Stimulated activated CD8-positive, alpha-beta memory T cell treated with anti-CD3 and anti-CD28 coated beads, Interleukin-12 subunit alpha, Interleukin-12 subunit beta, amount 100 ng/mL, for 1 hour (primary cell): Measurements from ENCODE around the gene FMO4.
"Not testable (repeated sequence)": the region's sequence is repeated elsewhere in the genome, so short reads cannot be mapped to it uniquely, and the experiment has no call there.

Experiments used
- DNase-seq: peaks from one replicate; pipeline ENCODE4 v3.0.0-alpha.2; 2020; ENCODE audit warnings: low read depth

Gene FMO4

GRCh38 chr1:171334024-171334640 is 20.1 kb downstream of the FMO4 start:
- no peak for DNase-seq

- no peak for DNase-seq
These were observed 22.0 kb downstream of the FMO4 start for GRCh38 chr1:171335964-171336363.

- DNase-seq = not testable (repeated sequence)
These were observed 25.4 kb downstream of the FMO4 start for GRCh38 chr1:171339345-171339744.

GRCh38 chr1:171343727-171344472 is 29.9 kb downstream of the FMO4 start:
- DNase-seq = no peak

- no peak for DNase-seq
These were observed 30.5 kb downstream of the FMO4 start for GRCh38 chr1:171344473-171344820.

- no peak for DNase-seq
These were observed 31.6 kb downstream of the FMO4 start for GRCh38 chr1:171345536-171345935.

- DNase-seq = no peak
These were observed 32.9 kb downstream of the FMO4 start for GRCh38 chr1:171346881-171347280.

GRCh38 chr1:171350594-171350993 is 36.6 kb downstream of the FMO4 start:
- no peak for DNase-seq

- no peak for DNase-seq
These were observed 38.0 kb downstream of the FMO4 start for GRCh38 chr1:171351961-171352360.

- DNase-seq = no peak
These were observed 38.6 kb downstream of the FMO4 start for GRCh38 chr1:171352554-171352953.

- no peak for DNase-seq
These were observed 41.7 kb downstream of the FMO4 start for GRCh38 chr1:171355727-171356126.

- no peak for DNase-seq
These were observed 43.2 kb downstream of the FMO4 start for GRCh38 chr1:171357179-171357578.

GRCh38 chr1:171359355-171359648 is 45.3 kb downstream of the FMO4 start:
- not testable (repeated sequence) for DNase-seq

- DNase-seq = not testable (repeated sequence)
These were observed 45.9 kb downstream of the FMO4 start for GRCh38 chr1:171359731-171360527.

- no peak for DNase-seq
These were observed 52.1 kb downstream of the FMO4 start for GRCh38 chr1:171366085-171366484.

GRCh38 chr1:171366816-171367215 is 52.8 kb downstream of the FMO4 start:
- no peak for DNase-seq

GRCh38 chr1:171367436-171367835 is 53.5 kb downstream of the FMO4 start:
- no peak for DNase-seq

GRCh38 chr1:171372418-171373084 is 58.6 kb downstream of the FMO4 start:
- DNase-seq = no peak

- DNase-seq = not testable (repeated sequence)
These were observed 59.6 kb downstream of the FMO4 start for GRCh38 chr1:171373357-171374122.

- no peak for DNase-seq
These were observed 65.9 kb downstream of the FMO4 start for GRCh38 chr1:171379846-171380245.

- DNase-seq = no peak
These were observed 67.9 kb downstream of the FMO4 start for GRCh38 chr1:171381866-171382210.

GRCh38 chr1:171384496-171384895 is 70.5 kb downstream of the FMO4 start:
- no peak for DNase-seq
